ENCODE measurements around the gene GRM7. TPM values are rescaled to one million over a fixed set of nuclear protein-coding genes. Genes with fewer than 3 reads are reported as not detected.

Gene GRM7
- total RNA-seq, 1 experiment from 2014 or later = not detected

GRCh38 chr3:7737263-7737662 lies 876.3 kb downstream of the GRM7 start:
- H3K4me2 ChIP-seq (ENCODE audit: low read length) = no peak overlapping the region
- H4K20me1 ChIP-seq (ENCODE audit: insufficient read depth) = no peaks in the 10 kb centered on the region
- no peak overlapping the region for H3K27ac ChIP-seq (ENCODE audit: low read depth, low read length)
- H3K27me3 ChIP-seq (ENCODE audit: insufficient read depth, low read length) = no peaks in the 10 kb centered on the region
- H3K79me2 ChIP-seq (ENCODE audit: insufficient read depth, low read length) = no peaks in the 10 kb centered on the region
- ATAC-seq (no peak), DNase-seq (ENCODE audit: low read depth, low spot score) (no peak)
- BruUV-seq (replicated peaks) = no TSS peak
- CTCF ChIA-PET = no interaction called here
- no peaks in the 10 kb centered on the region for H3K9me2 ChIP-seq (ENCODE audit: insufficient read depth)
- intact Hi-C loops (cut with micrococcal nuclease) = no loop called here
- H3K36me3 ChIP-seq (ENCODE audit: control insufficient read depth in 1 of 2, insufficient read depth in 2 of 2, low read length in 2 of 2) = no peaks in the 10 kb centered on the region
- POLR2A ChIA-PET = no interaction called here
- no peaks in the 10 kb centered on the region for H3K9me3 ChIP-seq (ENCODE audit: control insufficient read depth in 1 of 2, insufficient read depth in 1 of 2, low read depth in 1 of 2, low read length in 2 of 2)
- no peak overlapping the region for H3K4me3 ChIP-seq (replicated peaks in 1 of 2; ENCODE audit: low read depth in 1 of 2, low read length in 2 of 2)
- H3K4me1 ChIP-seq (ENCODE audit: control insufficient read depth in 1 of 2, insufficient read depth in 2 of 2, low read length in 2 of 2) = no peaks in the 10 kb centered on the region
- H3K9ac ChIP-seq (ENCODE audit: low read length) = no peak overlapping the region
- TF ChIP-seq SP1 (IDR thresholded peaks at IDR 0.05; ENCODE audit: low read depth) = no peak
- RAD21 ChIA-PET (ENCODE audit: low non-redundant PET in 1 of 2, low total read pairs in 2 of 2, uncharacterized antibody in 2 of 2, unreplicated experiment in 2 of 2) = no interaction called here
- H2AFZ ChIP-seq (ENCODE audit: low read depth, low read length, poor library complexity, severe bottlenecking) = no peak overlapping the region

GRCh38 chr3:7739754-7740153 lies 878.8 kb downstream of the GRM7 start:
- no TSS peak for BruUV-seq (replicated peaks)
- H3K4me1 ChIP-seq (ENCODE audit: control insufficient read depth in 1 of 2, insufficient read depth in 2 of 2, low read length in 2 of 2) = no peaks in the 10 kb centered on the region
- CTCF ChIA-PET = no interaction called here
- ATAC-seq = no peak
- H3K9me3 ChIP-seq (ENCODE audit: control insufficient read depth in 1 of 2, insufficient read depth in 1 of 2, low read depth in 1 of 2, low read length in 2 of 2) = no peaks in the 10 kb centered on the region
- no peak overlapping the region for H3K4me2 ChIP-seq (ENCODE audit: low read length)
- H3K9ac ChIP-seq (ENCODE audit: low read length) = no peak overlapping the region
- H4K20me1 ChIP-seq (ENCODE audit: insufficient read depth) = no peaks in the 10 kb centered on the region
- DNase-seq (ENCODE audit: low read depth, low spot score) = no peak
- POLR2A ChIA-PET = no interaction called here
- H3K27ac ChIP-seq (ENCODE audit: low read depth, low read length) = no peak overlapping the region
- intact Hi-C loops (cut with micrococcal nuclease) = no loop called here
- TF ChIP-seq CTCF (IDR thresholded peaks at IDR 0.05 in 2 of 3, conservative IDR thresholded peaks at IDR 0.05 in 1 of 3; ENCODE audit: borderline replicate concordance in 1 of 3, insufficient read depth in 1 of 3, low read depth in 2 of 3, low read length in 2 of 3) = no peak
- TF ChIP-seq YY1 (IDR thresholded peaks at IDR 0.05; ENCODE audit: extremely low read depth, insufficient replicate concordance, low read depth, low read length) = no peak
- TF ChIP-seq SIN3A (IDR thresholded peaks at IDR 0.05; ENCODE audit: low read depth) = no peak
- TF ChIP-seq ELF1 (IDR thresholded peaks at IDR 0.05; ENCODE audit: borderline replicate concordance, low read depth) = no peak
- TF ChIP-seq FOSL1 (IDR thresholded peaks at IDR 0.05; ENCODE audit: low read depth) = no peak
- TF ChIP-seq POLR2AphosphoS5 (IDR thresholded peaks at IDR 0.05; ENCODE audit: low read depth, low read length) = no peak
- no peak for TF ChIP-seq EZH2 (IDR thresholded peaks at IDR 0.05)
- TF ChIP-seq POLR2A (IDR thresholded peaks at IDR 0.05; ENCODE audit: borderline replicate concordance, extremely low read depth, insufficient read depth, insufficient read length) = no peak
- no peak for TF ChIP-seq SP1 (IDR thresholded peaks at IDR 0.05; ENCODE audit: low read depth)
- no peak for TF ChIP-seq ZNF274 (IDR thresholded peaks at IDR 0.05; ENCODE audit: low read depth, low read length)
- H3K27me3 ChIP-seq (ENCODE audit: insufficient read depth, low read length) = no peaks in the 10 kb centered on the region
- H3K79me2 ChIP-seq (ENCODE audit: insufficient read depth, low read length) = no peaks in the 10 kb centered on the region
- no peak overlapping the region for H2AFZ ChIP-seq (ENCODE audit: low read depth, low read length, poor library complexity, severe bottlenecking)
- H3K4me3 ChIP-seq (replicated peaks in 1 of 2; ENCODE audit: low read depth in 1 of 2, low read length in 2 of 2) = no peak overlapping the region
- no peaks in the 10 kb centered on the region for H3K36me3 ChIP-seq (ENCODE audit: control insufficient read depth in 1 of 2, insufficient read depth in 2 of 2, low read length in 2 of 2)
- RAD21 ChIA-PET (ENCODE audit: low non-redundant PET in 1 of 2, low total read pairs in 2 of 2, uncharacterized antibody in 2 of 2, unreplicated experiment in 2 of 2) = no interaction called here
- H3K9me2 ChIP-seq (ENCODE audit: insufficient read depth) = no peaks in the 10 kb centered on the region
